KMS-11 (cell line): ENCODE data around the gene TFR2.

Experiments used
- H2AFZ ChIP-seq: fragments of 200-600 bp; sonication (generic); 2 replicates; pipeline ENCODE4 v1.6.1; 2016; ENCODE audit warnings: antibody characterized with exemption, mixed run types, low read depth
- H3K27ac ChIP-seq: fragments of 200-600 bp; sonication (generic); 2 replicates; pipeline ENCODE4 v1.6.1; 2016; ENCODE audit warnings: mild to moderate bottlenecking, mixed run types
- H3K27me3 ChIP-seq: fragments of 200-600 bp; sonication (generic); 2 replicates; pipeline ENCODE4 v1.6.1; 2017; ENCODE audit warnings: mild to moderate bottlenecking, low read depth, mixed run types, moderate library complexity; ENCODE audit not compliant: insufficient read depth
- H3K36me3 ChIP-seq: fragments of 200-600 bp; sonication (generic); 2 replicates; pipeline ENCODE4 v1.6.1; 2017; ENCODE audit warnings: mild to moderate bottlenecking, mixed run types; ENCODE audit not compliant: insufficient read depth
- H3K4me1 ChIP-seq: fragments of 200-600 bp; sonication (generic); 2 replicates; pipeline ENCODE4 v1.6.1; 2016; ENCODE audit warnings: mild to moderate bottlenecking, low read depth, mixed run types; ENCODE audit not compliant: poor library complexity, severe bottlenecking
- H3K4me2 ChIP-seq: fragments of 200-600 bp; sonication (generic); 2 replicates; pipeline ENCODE4 v1.7.0; 2016; ENCODE audit warnings: mild to moderate bottlenecking, mixed run types
- H3K4me3 ChIP-seq: fragments of 200-600 bp; sonication (generic); IDR thresholded peaks from 2 replicates; pipeline ENCODE4 v1.6.1; 2017; ENCODE audit warnings: low read depth, low read length, mixed read lengths; ENCODE audit not compliant: insufficient read depth
- H3K79me2 ChIP-seq: fragments of 200-600 bp; sonication (generic); 2 replicates; pipeline ENCODE4 v1.6.1; 2016; ENCODE audit warnings: low read depth, mixed run types; ENCODE audit not compliant: insufficient read depth
- H3K9ac ChIP-seq: fragments of 200-600 bp; sonication (generic); 2 replicates; pipeline ENCODE4 v1.6.1; 2016; ENCODE audit warnings: mild to moderate bottlenecking, mixed run types
- H4K20me1 ChIP-seq: fragments of 200-600 bp; sonication (generic); 2 replicates; pipeline ENCODE4 v1.6.1; 2016; ENCODE audit warnings: mild to moderate bottlenecking, mixed run types; ENCODE audit not compliant: insufficient read depth
- CTCF ChIP-seq: fragments of 200-600 bp; sonication (generic); conservative IDR thresholded peaks from 2 replicates; pipeline ENCODE4 v1.6.1; 2017; ENCODE audit warnings: low read depth, mild to moderate bottlenecking, antibody characterized with exemption, low read length, moderate library complexity, mixed read lengths

Gene TFR2

GRCh38 chr7:100687261-100687660 is 45.9 kb upstream of the TFR2 start:
- Histone ChIP-seq H3K36me3 (no peaks in the 10 kb centered on the region; the same call in 1 of the 2 replicates), H3K79me2 (peaks cover 36% of the 10 kb centered on the region), H3K4me1 (peaks cover 7% of the 10 kb centered on the region), H3K9ac (no peak overlapping the region), H3K4me2 (no peak overlapping the region), H4K20me1 (no peaks in the 10 kb centered on the region), H3K27me3 (no peaks in the 10 kb centered on the region), H3K4me3 (no peak overlapping the region), H2AFZ (no peak overlapping the region), H3K27ac (no peak overlapping the region)
- TF ChIP-seq CTCF, result no peak

- H3K4me2 ChIP-seq, result no peak overlapping the region
- no peak overlapping the region for H3K9ac ChIP-seq
- H3K36me3 ChIP-seq, result no peaks in the 10 kb centered on the region; the same call in 1 of the 2 replicates
- H3K27ac ChIP-seq, result no peak overlapping the region
- H3K27me3 ChIP-seq, result no peaks in the 10 kb centered on the region
- peaks cover 2% of the 10 kb centered on the region for H3K4me1 ChIP-seq
- H4K20me1 ChIP-seq, result no peaks in the 10 kb centered on the region
- no peak for TF ChIP-seq CTCF
- peaks cover 32% of the 10 kb centered on the region for H3K79me2 ChIP-seq
- H3K4me3 ChIP-seq, result no peak overlapping the region
- no peak overlapping the region for H2AFZ ChIP-seq
These were observed 45.5 kb upstream of the TFR2 start for GRCh38 chr7:100686822-100687211.

GRCh38 chr7:100686201-100686821 is 45.0 kb upstream of the TFR2 start:
- TF ChIP-seq CTCF, result no peak
- no peak overlapping the region for H3K4me3 ChIP-seq
- H2AFZ ChIP-seq, result no peak overlapping the region
- no peak overlapping the region for H3K9ac ChIP-seq
- H3K27me3 ChIP-seq, result no peaks in the 10 kb centered on the region
- no peaks in the 10 kb centered on the region for H3K4me1 ChIP-seq
- peaks cover 28% of the 10 kb centered on the region for H3K79me2 ChIP-seq
- no peak overlapping the region for H3K4me2 ChIP-seq
- H4K20me1 ChIP-seq, result no peaks in the 10 kb centered on the region
- no peaks in the 10 kb centered on the region; the same call in 1 of the 2 replicates for H3K36me3 ChIP-seq
- no peak overlapping the region for H3K27ac ChIP-seq

GRCh38 chr7:100685631-100686145 is 44.3 kb upstream of the TFR2 start:
- no peaks in the 10 kb centered on the region for H4K20me1 ChIP-seq
- no peaks in the 10 kb centered on the region; the same call in 1 of the 2 replicates for H3K36me3 ChIP-seq
- H3K79me2 ChIP-seq, result peaks cover 22% of the 10 kb centered on the region; the same call in 1 of the 2 replicates
- no peak for TF ChIP-seq CTCF
- H3K9ac ChIP-seq, result no peak overlapping the region
- no peak overlapping the region for H3K4me2 ChIP-seq
- H3K4me3 ChIP-seq, result no peak overlapping the region
- no peak overlapping the region for H2AFZ ChIP-seq
- no peaks in the 10 kb centered on the region for H3K27me3 ChIP-seq
- H3K27ac ChIP-seq, result no peak overlapping the region
- H3K4me1 ChIP-seq, result no peaks in the 10 kb centered on the region
